Measurements from ENCODE around the gene NRROS.

NRROS gene

DNA sequence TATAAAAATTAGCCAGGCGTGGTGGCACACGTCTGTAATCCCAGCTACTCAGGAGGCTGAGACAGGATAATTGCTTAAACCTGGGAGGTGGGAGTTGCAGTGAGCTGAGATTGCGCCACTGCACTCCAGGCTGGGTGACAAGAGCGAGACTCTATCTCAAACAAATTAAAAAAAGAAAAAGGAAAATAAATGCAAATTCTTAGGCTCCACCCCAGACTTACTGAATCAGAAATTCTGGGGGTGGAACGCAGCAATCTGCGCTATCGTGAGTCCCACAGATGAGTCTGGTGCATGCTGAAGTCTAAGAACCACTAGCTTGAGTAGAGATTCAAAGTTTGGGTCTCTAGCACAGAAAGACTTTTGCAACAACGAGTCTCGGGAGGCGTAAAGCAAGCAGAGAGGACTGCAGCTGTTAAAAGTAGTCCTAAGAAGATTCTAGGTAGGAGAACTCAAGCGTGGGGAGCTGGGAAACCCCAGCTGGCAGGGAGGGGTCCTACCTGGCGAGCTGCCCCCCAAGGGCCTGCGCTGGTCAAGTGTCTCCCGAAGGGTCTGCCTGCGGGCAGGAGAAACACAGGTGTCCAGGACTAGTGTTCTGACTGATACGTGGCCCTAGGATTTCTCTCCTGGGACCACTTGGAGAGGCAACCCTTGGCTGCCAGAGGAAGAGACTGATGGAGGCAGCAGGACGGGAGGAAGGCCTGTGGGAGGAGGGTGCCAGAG lies 50.6 kb downstream of the NRROS start:
- DNase-seq, result no peak

GRCh38 chr3:196691386-196691785 lies 51.9 kb downstream of the NRROS start:
- DNase-seq, result no peak

DNA sequence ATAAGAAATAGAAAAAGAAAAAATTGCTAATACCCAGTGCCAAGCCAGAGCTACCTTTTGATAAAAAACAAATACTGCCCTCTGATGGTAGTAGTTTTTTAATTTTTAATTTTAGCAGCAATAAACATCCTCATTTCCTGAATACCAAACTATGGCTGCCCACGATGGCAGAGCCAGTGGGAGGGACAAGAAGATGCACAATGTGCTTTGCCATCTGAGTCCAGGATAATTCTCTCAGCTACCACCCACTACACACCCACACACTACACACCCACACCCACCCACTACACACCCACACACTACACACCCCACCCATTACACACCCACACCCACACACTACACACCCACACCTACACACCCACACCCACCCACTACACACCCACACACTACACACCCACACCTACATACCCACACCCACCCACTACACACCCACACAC lies 54.7 kb downstream of the NRROS start:
- peak; percentile 13 for DNase-seq

DNA sequence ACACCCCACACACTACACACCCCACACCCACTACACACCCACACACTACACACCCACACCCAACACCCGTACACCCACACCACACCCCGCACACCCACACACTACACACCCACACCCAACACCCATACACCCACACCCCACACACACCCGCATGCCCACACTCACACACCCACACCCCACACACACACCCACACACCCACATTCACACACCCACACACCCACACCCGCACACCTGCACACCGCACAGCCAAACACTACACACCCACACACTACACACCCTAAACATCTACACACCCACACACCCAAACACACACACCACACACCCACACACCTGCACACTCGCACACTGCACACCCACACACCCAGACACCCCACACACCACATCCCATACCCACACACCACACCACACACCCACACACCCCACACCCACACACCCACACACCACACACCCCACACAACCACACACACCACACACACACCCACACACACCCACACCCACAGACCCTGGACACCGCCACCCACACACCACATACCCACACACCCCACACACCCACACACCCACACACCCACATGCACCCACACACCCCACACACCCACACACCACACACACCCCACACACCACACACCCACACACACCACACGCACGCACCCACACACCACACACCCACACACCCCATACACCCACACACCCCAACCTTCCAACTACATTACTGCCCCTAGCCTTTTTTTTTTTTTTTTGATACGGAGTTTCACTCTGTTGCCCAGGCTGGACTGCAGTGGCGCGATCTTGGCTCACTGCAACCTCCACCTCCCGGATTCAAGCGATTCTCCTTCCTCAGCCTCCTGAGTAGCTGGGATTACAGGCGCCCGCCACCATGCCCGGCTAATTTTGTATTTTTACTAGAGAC lies 55.7 kb downstream of the NRROS start:
- no peak for DNase-seq

- no peak for DNase-seq
These were observed 56.3 kb downstream of the NRROS start for GRCh38 chr3:196695849-196696226.

DNA sequence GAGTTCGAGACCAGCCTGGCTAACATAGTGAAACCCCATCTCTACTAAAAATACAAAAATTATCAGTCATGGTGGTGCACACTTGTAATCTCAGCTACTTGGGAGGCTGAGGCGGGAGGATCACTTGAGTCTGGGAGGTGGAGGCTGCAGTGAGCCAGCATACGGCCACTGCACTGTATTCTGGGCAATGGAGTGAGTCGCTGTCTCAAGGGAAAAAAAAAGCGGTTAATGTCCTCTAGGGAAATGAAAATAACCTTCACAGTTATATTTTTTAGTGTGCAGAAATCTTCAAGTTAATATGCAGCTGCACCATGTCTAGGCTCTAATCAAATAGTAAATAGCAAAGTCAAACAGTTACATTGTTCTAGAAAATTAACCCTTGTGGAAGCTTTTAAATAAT lies 57.8 kb downstream of the NRROS start:
- DNase-seq, result no peak

GRCh38 chr3:196699749-196700148 lies 60.3 kb downstream of the NRROS start:
- DNase-seq, result no peak

GRCh38 chr3:196700801-196701200 lies 61.3 kb downstream of the NRROS start:
- no peak for DNase-seq

DNA sequence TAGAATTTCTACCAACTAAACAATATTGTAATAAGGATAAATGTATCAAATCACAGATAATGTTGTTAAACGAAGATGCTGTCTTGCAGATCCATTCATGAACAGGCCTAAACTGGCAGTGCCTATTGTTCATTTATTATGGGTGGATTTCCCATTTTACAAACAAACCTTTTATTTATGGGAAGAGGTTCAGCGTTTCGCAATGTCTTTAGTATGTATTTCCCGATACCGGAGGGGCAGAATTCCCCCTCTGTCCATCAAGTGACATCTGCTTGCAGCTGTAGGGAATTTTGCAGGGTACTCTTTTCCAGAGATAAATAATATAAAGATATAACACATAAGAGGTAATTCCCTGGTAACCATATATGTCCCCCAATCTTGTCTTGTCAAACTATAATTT lies 66.8 kb downstream of the NRROS start:
- DNase-seq, result no peak

GRCh38 chr3:196706731-196707130 lies 67.2 kb downstream of the NRROS start:
- no peak for DNase-seq

GRCh38 chr3:196707566-196707965 lies 68.1 kb downstream of the NRROS start:
- DNase-seq, result no peak

DNA sequence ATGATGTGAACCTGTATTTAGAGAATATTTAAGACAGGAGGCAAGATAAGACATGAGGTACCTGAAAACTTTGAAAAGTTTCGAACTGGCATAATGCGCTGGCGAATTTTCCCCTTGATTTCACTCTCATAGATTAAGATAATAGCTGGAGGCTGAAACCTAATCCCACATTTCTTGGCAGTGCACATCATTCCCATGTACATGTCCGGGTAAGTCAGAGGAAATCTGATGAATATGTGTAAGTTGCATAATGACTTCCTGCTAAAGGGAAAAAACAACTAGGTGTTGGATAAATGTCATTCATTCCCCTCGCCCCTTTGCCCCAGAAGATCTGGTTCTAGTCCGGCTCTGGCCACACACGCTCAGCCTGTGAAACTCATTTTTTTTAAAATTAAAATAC lies 69.0 kb downstream of the NRROS start:
- DNase-seq, result no peak
